GM19099 (cell line): Measurements from ENCODE around the gene CDA.

Experiments
- POLR2A ChIP-seq: IDR thresholded peaks from 3 replicates; pipeline ENCODE4 v1.6.1; 2011; ENCODE audit warnings: low read depth; ENCODE audit not compliant: insufficient read length; ENCODE audit errors: extremely low read depth

The CDA gene

DNA sequence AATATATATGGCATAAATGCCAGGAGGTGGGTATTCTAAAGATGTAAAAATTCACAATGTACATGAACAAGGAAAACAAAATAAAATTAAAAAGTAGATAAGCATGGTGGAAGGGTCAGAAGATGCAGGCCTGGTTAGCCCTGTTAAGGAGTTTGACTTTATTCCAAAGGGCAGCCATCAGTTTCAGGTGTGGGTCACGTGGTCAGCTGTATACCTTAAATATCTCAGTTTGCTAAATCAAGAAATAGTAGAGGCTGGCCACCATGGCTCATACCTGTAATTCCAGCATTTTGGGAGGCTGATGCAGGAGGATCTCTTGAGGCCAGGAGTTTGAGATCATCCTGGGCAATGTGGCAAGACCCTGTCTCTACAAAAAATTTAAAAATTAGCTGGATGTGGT, 35.8 kb downstream of the CDA start:
- TF ChIP-seq POLR2A: no peak

- TF ChIP-seq POLR2A: no peak
Observed at GRCh38 chr1:20625176-20626097, 36.5 kb downstream of the CDA start.

- TF ChIP-seq POLR2A: no peak
Observed at GRCh38 chr1:20626098-20626427, 37.2 kb downstream of the CDA start.

- TF ChIP-seq POLR2A: no peak
Observed at GRCh38 chr1:20626524-20626923, 37.6 kb downstream of the CDA start.

GRCh38 chr1:20630729-20631128, 41.8 kb downstream of the CDA start:
- no peak for TF ChIP-seq POLR2A

DNA sequence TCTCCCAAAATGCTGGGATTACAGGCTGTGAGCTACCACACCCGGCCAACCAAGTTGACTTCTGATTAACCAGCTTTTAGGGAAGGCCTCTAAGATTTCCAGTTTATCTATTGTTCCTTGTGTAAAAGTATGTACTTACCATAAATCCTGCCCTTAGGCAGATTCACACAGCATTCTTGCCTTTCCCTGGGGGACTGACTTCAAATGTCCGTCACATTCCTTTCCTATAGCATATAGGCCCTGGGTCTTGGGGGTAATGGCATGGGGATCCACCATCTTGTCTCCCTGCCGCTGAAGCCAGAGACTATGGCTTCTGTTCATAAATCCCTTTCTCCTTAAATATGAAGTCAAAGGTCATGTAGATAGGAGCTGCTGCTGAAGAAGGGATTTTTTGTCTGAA, 43.5 kb downstream of the CDA start:
- no peak for TF ChIP-seq POLR2A

DNA sequence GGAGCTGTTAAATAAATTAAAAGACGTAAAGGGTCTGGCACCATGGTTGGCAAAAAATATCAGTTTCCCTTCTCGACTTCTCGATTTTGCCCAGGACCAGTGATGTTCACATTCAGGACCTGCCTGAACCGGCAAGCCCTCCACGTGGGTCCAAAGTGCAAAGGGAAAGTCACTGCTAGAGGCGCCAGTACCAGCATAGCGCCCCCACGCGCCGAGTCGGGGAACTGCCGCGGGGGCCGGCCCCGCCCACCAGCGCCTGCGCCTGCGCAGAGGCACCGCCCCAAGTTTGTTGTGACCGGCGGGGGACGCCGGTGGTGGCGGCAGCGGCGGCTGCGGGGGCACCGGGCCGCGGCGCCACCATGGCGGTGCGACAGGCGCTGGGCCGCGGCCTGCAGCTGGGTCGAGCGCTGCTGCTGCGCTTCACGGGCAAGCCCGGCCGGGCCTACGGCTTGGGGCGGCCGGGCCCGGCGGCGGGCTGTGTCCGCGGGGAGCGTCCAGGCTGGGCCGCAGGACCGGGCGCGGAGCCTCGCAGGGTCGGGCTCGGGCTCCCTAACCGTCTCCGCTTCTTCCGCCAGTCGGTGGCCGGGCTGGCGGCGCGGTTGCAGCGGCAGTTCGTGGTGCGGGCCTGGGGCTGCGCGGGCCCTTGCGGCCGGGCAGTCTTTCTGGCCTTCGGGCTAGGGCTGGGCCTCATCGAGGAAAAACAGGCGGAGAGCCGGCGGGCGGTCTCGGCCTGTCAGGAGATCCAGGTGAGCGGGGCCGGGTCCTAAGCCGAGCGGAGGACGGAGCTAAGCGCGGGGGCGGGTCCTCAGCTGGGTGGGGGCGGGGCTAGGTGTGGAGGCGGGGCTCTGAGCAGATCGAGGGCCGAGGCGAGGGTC, 44.5 kb downstream of the CDA start, which contains the start of gene PINK1:
Gene PINK1 (plus strand): TSS at position 269 of the 875 bp plus-strand sequence. CDS start 91 bp downstream, at position 360.
- TF ChIP-seq POLR2A: no peak

DNA sequence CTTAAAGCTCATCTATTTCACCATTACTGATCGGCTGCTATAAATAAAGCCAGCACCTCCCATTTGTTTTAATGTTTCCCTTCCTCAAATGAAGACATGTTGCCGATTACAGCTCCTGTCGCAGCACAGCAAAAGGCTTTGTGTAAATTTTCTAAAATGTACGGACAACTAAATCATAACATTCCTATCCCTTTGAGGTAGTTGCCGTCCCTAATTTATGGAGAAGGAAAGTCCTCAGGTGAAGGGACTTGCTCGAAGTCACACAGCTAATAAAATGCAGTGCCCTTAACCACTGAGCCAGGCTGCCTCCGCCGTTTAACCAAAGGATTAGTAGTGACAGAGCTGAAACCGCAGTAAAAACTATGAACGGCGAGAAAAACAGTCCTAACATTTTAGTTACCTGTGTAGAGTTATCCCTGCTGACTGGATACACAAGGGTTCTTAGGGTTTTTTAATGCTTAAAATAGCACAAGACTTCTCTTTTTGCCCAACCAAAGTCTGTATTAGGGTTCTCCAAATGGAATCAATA, 45.2 kb downstream of the CDA start:
- TF ChIP-seq POLR2A: no peak

- no peak for TF ChIP-seq POLR2A
Observed at GRCh38 chr1:20634594-20635084, 45.7 kb downstream of the CDA start.

GRCh38 chr1:20636785-20637347, 48.0 kb downstream of the CDA start:
- TF ChIP-seq POLR2A: no peak

DNA sequence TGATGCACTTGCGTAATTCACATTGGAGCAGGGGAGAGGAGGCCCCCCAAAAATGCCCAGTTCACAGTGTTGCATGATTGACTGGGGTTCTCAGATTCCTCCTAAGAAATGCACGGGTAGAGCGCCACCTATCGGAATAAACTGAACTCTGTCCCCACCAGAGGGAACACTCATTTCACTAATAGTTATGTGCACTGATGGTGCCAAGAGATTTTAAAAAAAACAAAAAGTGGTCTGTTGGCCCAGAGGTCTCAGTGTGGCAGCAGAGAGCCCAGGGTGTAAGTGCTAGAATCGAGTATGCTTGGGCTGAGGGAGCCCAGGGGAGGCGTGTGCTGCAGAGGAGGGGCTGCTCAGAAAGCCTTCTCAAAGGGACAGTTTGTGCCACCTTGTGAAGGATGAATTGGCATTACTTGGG, 51.3 kb downstream of the CDA start:
- no peak for TF ChIP-seq POLR2A

DNA sequence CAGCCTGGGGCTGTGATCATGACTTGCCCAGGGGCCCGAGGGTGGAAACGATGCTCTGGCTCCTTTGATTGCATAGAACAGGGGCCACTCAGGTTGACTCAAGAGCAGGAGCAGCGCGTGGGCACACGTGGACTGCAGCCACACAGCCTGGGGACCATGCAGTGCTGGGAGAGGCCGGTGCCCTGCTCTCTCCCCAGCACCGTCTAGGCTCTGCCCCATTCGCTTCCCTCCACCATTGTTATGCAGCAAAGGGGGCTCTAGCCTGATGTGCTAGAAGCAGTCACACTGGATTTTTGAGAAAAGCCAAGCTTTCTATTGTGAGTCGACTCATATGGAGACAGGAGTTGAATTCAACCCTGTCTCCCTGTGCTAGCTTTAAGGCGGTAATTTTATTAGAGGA, 53.1 kb downstream of the CDA start:
- TF ChIP-seq POLR2A: no peak

- TF ChIP-seq POLR2A: no peak
Observed at GRCh38 chr1:20643080-20643479, 54.2 kb downstream of the CDA start.

DNA sequence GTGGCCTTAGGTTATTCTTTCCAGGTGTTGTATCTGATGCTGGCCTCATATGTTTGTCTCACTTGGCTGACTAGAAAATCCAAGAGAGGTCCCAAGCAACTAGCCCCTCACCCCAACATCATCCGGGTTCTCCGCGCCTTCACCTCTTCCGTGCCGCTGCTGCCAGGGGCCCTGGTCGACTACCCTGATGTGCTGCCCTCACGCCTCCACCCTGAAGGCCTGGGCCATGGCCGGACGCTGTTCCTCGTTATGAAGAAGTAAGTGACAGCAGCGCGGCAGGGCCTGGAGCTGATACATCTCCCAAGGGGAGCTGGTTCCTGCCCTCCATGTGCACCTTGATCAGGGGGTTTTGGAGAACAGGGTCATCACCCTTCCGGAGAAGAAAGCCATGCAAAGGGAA, 55.5 kb downstream of the CDA start:
- TF ChIP-seq POLR2A: no peak

GRCh38 chr1:20645414-20645813, 56.5 kb downstream of the CDA start:
- no peak for TF ChIP-seq POLR2A
